Caki2 (cell line): ENCODE results near the gene NUDC. TPM values are rescaled to one million over a fixed set of nuclear protein-coding genes. Genes with fewer than 3 reads are reported as not detected.

ENCODE experiments used
- DNase-seq: peaks from one replicate; pipeline ENCODE4 v3.0.0-alpha.2; 2015; ENCODE audit warnings: low read depth
- in situ Hi-C: cut with HindIII; loops from 2 replicates; pipeline ENCODE4 v1.10.0; 2016; ENCODE audit warnings: low sequenced_read_pairs, low pct_unique_long_range_greater_than_20kb, mixed read lengths
- total RNA-seq: library from RNA; depleted of rRNA; stranded (reverse); fragments of >200 nt; shearing (Covaris generic); gene quantifications from 2 replicates; pipeline ENCODE4 v1.2.3, GENCODE V29; 2014; ENCODE audit warnings: low replicate concordance

The NUDC gene
- total RNA-seq, 1 experiment from 2014 or later, result 36.2 TPM

DNA sequence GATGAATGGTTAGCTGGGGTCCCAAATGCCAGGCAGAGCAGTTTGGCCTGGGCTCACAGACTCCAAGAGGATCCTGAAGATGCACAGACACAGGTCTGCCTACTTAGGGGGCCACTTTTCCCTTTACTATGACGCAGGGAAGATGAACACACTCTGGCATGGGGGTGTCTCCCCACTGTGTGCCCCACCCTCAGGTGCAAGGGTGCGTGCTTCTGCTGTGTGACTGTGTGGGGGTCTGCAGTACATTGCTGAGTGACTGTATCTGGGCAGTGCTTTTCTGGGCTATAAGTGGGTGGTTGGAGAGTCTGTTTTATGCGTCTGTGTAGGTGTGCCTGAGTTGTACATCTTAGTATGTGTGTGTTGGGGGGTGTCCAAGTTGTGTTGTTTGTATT lies 11.6 kb upstream of the NUDC start:
- no peak for DNase-seq
- in situ Hi-C loops, result no loop called here

DNA sequence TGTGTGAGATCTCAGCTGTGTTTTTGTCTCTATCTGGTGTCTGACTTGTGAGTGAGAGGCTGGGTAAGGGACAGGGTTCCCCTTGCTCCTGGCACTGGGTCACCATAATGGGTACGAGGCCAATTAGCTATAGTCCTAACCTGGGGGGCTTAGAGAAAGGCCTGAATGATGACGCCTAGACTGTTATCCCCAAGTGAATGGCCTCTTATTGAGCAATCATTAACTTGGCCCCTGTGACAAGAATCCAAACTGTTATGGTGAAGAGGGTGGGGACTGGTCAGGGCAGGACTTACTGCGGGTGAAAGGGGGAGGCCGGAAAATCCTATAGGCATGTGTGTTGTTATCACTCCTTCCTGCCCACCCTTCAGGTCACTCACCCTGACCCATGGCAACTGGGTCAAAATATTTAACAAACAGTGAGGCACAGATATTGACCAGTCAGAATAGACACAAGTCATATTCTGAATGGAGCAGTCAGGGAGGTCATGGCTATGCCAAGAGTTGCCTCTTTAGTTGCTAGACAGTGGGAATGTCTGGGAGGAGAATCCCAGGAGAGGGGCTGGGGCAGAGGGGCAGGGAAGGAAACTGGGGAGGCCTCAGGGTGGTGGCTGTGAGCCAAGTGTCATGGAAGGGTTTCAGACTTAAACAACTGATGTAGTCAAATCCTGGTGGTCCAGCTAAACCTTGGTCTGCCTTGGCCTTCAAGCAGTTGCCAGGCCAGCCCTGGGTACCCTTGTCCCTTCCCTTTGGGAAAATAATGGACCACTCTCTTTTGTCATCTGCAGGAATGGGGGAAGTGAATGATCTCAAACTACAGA lies 11.0 kb upstream of the NUDC start:
- in situ Hi-C loops, result no loop called here
- DNase-seq, result peak; percentile 66

DNA sequence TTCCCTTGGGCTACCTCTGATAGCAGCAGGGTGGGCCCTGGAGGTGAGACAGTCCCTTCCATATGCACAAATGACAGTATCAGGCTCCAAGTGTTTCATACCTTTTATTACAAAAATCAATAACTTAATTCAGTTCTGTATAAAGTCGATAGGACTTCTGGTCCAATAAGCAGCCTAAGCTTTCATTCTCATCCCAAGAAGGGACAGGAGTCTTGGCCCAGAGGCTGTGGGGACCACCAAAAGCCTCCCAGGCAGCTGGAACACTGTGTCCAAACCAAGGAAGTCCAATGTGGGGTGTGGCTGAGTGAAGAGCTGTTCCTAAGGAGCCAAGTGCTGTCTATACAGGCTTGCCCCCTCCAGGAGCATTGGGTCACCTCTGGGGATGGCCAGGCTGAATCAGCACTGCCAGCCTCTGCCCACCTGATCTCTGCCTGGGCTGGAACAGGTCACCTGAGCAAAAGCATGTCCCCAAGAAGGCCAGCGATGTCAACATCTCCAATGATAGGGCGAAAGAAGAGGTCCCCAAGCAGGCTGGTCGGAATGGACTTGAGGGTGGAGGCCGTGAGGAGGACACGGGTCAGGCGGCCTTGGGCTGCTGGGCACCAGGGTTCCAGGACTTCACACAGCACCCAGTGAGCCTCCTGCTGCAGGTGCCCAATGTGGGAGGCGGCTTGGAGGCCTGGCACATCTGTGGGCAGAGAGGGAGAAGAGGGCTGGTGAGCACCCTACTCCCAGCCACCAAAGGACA lies 10.0 kb upstream of the NUDC start:
- DNase-seq, result no peak
- in situ Hi-C loops, result no loop called here

DNA sequence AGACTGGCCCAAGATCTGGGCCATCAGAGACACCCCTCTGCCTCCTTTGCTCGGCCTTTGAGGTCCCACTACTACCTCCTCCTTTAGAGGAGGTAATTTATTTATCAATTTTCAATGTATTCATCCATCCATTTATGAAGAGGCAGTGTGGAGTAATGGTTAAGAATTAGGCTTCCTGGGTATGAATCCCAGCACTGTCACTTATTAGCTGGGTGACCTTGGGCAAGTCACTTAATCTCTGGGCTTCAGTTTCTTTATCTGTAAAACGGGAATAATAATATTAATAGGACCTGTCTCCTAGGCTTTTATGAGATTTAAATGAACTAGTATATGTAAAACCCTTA lies 9.4 kb upstream of the NUDC start:
- in situ Hi-C loops, result no loop called here

DNA sequence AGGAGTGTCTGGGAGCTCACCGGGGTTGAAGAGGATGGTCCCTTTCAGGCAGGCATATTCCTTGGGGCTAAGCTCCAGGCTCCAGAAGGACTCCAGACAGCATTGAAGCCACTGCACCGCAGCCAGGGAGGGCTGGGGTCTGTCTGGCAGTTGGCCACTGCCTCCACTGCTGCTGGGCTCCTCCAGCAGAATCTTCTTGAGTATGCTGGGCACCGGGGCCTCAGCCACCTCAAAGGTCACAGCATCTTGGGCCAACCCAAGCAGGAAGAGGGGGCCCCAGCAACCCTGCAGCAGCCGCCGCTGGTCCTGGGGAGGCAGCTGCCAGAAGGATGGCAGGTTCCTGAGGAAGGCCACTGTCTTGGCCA lies 8.2 kb upstream of the NUDC start:
- DNase-seq, result no peak
- in situ Hi-C loops, result no loop called here

More for the DNA sequence above, 9.4 kb upstream of the NUDC start:
- DNase-seq, result no peak

DNA sequence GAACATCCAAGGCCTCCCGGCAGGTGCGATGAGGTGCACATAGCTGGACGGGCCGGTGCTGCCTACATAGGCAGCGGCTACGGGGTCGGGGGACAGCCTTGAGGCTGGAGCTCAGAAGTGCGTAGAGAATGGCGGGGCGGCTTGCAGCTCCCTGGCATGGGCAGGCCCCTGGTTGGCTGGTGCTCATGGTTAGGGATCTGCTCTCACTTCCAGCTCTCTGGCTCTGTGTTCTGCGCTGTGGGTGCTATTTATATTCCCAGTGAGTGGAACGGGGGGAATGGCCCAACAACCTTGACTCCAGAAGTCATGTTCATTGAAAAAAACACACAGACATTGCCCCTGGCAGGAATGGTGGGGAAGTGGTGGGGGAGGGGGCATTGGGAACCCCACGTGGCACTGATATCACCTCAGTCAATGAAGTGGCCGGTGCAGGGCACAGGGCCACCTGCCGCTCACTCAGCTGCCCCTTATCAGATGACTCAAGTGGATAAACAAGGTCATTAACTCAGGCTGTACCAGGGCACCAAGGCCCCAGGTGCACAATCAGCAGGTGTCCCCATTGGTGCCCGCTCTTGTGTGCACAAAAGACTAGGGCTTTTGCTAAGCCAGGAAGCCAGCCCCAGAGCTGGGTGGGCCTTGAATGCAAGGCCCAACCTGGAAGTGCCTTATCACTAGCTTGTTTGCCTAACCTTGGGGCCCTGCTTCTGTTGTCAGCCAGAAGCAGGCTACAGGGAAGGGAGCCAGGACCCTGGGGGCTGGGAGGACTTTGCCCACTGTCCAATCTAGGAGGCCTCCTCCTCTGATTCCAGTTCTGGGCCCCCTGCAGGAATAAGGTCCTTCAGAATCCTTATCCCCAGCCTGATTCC lies 7.6 kb upstream of the NUDC start, which contains the start of gene NR0B2:
Gene NR0B2 (minus strand): TSS at position 222 of the 866 bp plus-strand sequence. CDS start 35 bp downstream, at position 187.
- peak; percentile 53 for DNase-seq
- in situ Hi-C loops, result no loop called here

DNA sequence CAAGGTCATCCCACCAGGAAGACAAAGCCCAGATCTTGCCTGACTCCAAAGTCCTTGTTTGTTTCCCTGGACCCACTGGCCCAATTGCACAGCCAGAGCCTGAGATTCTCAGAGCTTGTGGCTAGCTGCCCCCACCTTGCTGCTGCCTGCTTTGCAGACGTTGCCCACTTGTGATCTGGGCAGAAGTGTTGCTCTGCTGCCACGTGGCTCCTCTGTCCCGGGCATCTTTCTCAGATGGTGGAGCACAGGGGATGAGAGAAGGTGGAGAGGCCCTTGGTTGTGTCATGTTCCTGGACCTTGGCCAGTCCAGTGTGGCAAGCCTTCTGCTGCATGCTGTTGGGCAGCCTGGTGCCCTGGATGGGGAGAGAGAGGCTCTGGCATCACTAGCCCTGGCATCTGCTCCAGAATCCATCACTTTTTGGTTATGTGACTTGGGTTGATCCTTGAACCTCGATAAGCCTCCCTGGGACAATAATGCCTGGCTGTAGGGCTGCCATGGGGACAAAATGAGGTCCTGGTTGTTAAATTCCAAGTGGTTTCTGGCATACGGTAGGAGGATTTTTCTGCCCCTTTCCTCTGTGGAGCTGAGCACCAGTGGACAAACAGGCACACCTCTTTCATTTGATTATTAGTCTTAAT lies 6.2 kb upstream of the NUDC start:
- no peak for DNase-seq
- in situ Hi-C loops, result no loop called here

DNA sequence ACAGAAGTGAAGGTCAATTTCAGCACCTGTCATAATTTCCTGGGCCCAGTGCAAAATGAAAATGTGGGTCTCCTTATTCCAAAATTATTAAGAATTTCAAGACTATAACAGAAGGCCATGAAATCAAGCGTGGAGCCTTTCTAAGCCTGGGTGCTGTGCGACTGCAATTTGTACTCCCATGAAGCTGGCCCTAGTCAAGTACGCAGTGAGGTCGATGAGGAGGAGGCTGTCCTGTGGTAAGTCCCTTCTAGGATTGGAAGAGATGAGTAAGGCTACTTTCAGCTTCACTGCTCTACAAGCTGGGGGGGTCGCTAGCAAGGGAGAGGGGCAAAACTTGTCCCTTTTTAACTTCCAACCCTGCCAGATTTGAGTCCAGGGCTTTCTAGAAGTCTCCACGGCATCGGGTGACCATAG lies 410 bp upstream of the NUDC start:
- no peak for DNase-seq
- in situ Hi-C loops, result no loop called here

DNA sequence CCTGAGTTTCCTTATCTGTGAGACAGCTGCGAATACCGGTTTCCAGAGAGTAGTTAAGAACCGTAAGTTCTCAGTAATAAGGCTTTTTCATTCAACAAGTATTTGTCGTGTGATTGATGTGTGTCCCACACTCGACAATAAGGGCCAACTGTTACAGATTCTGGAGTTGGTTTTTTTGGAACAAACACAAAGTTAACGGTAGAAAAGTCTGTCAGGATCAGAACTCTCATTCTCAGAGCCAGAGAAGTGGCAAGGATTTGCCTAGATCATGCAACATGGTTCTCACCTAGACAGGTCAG lies 837 bp downstream of the NUDC start:
- in situ Hi-C loops, result no loop called here
- no peak for DNase-seq

DNA sequence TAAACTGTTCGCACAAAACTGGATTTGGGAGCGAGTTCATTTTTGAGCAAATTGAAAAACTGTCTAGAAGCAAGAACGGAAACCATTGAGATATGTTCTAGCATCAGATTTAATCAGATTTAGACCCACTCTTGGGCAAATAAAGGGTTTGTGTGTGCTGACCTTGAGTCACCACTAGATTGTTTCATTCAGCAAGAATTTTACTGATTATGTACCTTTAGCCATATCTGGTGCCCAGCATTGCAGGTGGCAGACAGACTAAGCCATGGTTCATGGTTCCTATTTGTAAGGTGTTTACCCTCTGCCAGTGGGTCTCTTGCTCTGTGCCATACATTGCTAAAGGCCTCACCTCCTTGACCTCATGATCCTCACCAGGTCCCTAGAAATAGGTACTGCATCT lies 1.4 kb downstream of the NUDC start:
- DNase-seq, result no peak
- in situ Hi-C loops, result no loop called here

DNA sequence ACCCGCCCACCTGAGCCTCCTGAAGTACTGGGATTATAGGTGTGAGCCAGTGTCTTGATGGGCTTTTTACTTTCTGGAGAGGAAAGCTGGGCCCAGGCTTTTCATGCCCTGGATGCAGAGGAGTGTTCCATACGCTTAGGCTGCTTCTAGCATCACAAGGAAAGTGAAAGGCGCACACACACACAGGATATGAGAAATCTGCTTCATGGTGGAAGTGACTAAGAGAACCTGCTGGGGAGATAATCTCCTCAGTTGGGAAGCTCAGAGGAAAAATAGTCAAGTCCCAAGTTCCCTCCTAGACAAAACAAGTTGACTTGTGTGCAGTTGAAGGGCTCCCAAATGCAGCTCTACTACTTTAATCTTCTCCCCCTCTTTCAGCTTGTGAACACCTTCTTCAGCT lies 2.2 kb downstream of the NUDC start:
- no peak for DNase-seq
- in situ Hi-C loops, result no loop called here

DNA sequence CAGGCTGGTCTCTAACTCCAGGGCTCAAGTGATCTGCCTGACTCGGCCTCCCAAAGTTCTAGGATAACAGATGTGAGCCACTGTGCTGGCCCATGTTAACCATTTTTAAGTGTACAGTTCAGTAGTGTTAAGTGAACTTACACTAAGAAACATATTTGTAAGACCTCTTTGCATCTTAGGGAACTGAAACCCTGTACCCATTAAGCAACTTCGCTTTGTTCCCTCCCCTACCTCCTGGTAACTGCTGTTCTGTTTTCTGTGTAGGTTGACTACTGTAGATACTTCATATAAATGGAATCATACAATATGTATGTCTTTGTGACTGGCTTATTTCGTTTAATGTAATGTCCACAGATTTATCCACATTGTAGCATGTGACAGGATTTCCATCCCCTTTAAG lies 11.0 kb downstream of the NUDC start:
- in situ Hi-C loops, result no loop called here
- DNase-seq, result no peak

DNA sequence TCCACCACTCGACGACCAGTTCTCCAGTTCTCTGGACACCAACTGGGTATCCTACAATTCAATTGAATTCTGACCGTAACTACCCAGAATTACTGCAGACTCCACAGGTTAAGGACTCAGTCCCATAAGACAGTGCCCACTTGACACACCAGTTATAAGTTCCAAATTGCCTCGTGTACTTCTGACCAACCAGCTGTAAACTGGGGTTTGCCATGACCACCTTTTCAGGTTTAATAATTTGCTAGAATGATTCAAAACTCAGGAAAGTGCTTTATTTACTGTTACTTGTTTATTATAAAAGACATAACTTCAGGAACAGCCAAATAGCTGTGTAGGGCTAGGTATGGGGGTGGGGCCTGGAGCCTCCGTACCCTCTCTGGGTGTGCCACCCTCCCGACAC lies 15.3 kb downstream of the NUDC start:
- in situ Hi-C loops, result no loop called here
- DNase-seq, result no peak

DNA sequence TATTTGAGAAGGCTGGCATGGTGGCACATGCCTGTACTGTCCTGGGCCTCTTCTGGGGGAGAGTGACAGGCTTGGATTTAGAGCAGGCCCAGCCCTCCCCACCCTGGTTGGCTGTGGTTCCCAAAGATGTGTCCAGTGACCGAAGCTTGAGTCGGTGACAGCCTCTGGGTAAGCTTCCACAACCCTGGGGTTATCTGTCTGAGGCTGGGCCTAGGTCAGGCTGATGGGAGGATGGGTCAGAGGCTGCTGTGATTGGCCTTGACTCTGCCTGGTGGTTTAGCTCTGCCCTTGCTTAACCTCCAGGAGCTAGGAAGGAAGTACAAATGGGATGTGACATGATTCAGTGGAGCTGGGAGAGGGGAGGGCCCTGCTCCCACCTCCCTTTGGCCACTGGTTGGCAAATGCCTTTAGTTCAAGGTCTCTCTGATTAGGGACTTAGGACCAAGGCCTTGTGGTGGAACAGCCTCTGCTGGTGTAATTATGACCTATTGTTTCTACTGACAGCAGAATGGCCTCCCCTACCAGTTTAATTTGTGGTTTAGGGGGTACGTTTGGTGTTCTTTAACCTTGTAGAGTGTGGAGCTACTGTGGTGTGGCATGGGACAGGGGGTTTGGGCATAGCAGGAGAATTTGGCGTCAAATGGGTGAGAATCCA lies 16.6 kb downstream of the NUDC start:
- in situ Hi-C loops, result no loop called here
- no peak for DNase-seq

DNA sequence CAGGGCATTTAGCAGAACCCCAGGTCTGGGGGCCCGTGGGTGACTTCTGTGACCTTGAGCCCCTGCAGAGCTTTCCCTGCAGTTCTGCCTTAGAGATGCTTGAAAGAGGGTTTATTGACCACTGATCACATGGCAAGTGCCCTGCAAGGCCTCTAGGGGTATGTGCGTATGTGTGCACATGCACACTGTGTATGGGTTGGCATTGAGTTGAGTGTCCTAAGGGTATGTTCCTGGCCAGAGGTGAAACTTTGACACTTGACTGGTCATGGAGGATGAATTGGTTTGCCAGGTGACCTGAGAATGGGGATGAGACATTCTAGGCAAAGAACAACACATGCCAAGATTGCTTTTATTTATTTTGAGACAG lies 17.1 kb downstream of the NUDC start:
- DNase-seq, result no peak
- in situ Hi-C loops, result no loop called here

DNA sequence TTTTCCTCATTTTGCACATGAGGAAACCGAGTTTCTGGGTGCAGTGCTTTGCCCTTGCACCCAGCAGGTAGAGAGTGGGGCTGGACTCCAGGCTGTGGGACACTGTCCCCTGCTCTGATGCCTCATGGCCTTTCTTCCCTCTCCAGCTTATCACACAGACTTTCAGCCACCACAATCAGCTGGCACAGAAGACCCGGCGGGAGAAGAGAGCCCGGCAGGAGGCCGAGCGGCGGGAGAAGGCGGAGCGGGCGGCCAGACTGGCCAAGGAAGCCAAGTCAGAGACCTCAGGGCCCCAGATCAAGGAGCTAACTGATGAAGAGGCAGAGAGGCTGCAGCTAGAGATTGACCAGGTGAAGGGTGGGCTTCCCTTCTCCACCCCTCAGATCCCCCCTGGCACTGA lies 19.8 kb downstream of the NUDC start:
- no peak for DNase-seq
- in situ Hi-C loops, result no loop called here

DNA sequence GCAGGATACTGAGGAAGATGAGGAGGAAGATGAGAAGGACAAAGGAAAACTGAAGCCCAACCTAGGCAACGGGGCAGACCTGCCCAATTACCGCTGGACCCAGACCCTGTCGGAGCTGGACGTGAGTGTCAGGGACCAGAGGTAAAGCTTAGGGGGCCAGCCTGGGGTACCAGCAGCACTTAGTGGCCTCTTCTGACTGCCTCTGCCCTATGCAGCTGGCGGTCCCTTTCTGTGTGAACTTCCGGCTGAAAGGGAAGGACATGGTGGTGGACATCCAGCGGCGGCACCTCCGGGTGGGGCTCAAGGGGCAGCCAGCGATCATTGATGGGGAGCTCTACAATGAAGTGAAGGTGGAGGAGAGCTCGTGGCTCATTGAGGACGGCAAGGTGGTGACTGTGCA lies 21.1 kb downstream of the NUDC start:
- no peak for DNase-seq
- in situ Hi-C loops, result no loop called here

DNA sequence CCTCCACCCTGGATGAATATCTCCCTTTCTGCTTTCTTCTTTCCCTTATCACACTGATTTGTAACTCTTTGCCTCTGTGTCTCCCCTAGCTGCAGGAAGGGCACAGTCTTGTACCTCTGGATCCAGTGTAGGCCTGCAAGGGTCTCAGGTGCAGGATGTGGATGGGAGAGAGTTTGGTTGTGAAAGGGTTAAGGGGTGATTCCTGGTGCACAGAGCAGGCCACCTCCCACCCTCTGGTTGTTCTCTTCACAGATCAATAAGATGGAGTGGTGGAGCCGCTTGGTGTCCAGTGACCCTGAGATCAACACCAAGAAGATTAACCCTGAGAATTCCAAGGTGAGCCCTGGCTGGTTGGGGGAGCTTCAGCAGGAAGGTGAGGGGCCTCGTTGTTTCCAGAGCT lies 23.6 kb downstream of the NUDC start:
- no peak for DNase-seq

More for the DNA sequence above, 23.6 kb downstream of the NUDC start:
- in situ Hi-C loops, result no loop called here
